SU-DHL-6 (cell line): ENCODE measurements around the gene CACNA1C.

ENCODE experiments used
- EZH2phosphoT487 ChIP-seq: fragments of 200-600 bp; sonication (generic), shearing (Covaris generic); conservative IDR thresholded peaks from 2 replicates; pipeline ENCODE4 v1.6.1; 2018; ENCODE audit warnings: mild to moderate bottlenecking, antibody characterized with exemption, low read length, moderate library complexity, mixed read lengths
- TF ChIP-seq, protein P1 (sequence below): fragments of 200-600 bp; sonication (generic); IDR thresholded peaks from one replicate; pipeline ENCODE4 v1.5.1; 2017; ENCODE audit warnings: antibody characterized with exemption, mild to moderate bottlenecking, low read length, moderate library complexity; ENCODE audit not compliant: insufficient read depth, poor library complexity, severe bottlenecking

DNA sequence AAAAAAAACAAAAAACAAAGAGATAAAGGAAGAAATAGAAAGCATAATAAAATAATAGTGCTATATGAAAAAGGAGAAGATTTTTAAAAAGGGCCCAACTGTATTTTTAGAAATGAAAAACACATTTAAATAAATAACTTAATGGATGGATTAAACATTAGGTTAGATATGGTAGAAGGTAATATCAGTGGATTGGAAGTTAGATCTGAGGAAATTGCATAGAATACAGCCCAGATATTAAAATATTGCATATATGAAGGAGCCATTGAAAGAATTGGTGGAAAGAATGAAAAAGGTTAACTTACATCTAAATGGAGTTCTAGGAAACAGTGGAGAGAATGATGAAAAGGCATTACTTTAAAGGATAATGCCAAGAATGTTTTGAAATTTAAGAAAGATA is 27.8 kb downstream of the CACNA1C start:
- TF ChIP-seq, protein P1, sequence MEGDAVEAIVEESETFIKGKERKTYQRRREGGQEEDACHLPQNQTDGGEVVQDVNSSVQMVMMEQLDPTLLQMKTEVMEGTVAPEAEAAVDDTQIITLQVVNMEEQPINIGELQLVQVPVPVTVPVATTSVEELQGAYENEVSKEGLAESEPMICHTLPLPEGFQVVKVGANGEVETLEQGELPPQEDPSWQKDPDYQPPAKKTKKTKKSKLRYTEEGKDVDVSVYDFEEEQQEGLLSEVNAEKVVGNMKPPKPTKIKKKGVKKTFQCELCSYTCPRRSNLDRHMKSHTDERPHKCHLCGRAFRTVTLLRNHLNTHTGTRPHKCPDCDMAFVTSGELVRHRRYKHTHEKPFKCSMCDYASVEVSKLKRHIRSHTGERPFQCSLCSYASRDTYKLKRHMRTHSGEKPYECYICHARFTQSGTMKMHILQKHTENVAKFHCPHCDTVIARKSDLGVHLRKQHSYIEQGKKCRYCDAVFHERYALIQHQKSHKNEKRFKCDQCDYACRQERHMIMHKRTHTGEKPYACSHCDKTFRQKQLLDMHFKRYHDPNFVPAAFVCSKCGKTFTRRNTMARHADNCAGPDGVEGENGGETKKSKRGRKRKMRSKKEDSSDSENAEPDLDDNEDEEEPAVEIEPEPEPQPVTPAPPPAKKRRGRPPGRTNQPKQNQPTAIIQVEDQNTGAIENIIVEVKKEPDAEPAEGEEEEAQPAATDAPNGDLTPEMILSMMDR: no peak
- TF ChIP-seq EZH2phosphoT487: no peak
